Type B pancreatic cell (in vitro differentiated cells): ENCODE measurements around the gene ANKS6. TPM values are rescaled to one million over a fixed set of nuclear protein-coding genes. Genes with fewer than 3 reads are reported as not detected.

Experiments
- DNase-seq: peaks from one replicate; pipeline ENCODE4 v3.0.0; 2021; ENCODE audit warnings: mixed read lengths; ENCODE audit not compliant: unreplicated experiment; ENCODE audit errors: extremely low spot score
- H3K27ac Mint-ChIP-seq: 2 replicates; pipeline ENCODE4 v1.8.0; 2021; ENCODE audit warnings: mild to moderate bottlenecking, mixed read lengths
- H3K27me3 Mint-ChIP-seq: 2 replicates; pipeline ENCODE4 v1.8.0; 2021; ENCODE audit warnings: mixed read lengths
- H3K36me3 Mint-ChIP-seq: 2 replicates; pipeline ENCODE4 v1.8.0; 2021; ENCODE audit warnings: mixed read lengths
- H3K4me1 Mint-ChIP-seq: one replicate; pipeline ENCODE4 v1.8.0; 2021; ENCODE audit warnings: mixed read lengths; ENCODE audit not compliant: unreplicated experiment
- H3K4me3 Mint-ChIP-seq: 2 replicates; pipeline ENCODE4 v1.8.0; 2021; ENCODE audit warnings: mild to moderate bottlenecking, mixed read lengths
- H3K9me3 Mint-ChIP-seq: 2 replicates; pipeline ENCODE4 v1.8.0; 2021; ENCODE audit warnings: mixed read lengths
- CTCF ChIP-seq: fragments of 200-600 bp; sonication (generic); conservative IDR thresholded peaks from 2 replicates; pipeline ENCODE4 v1.5.0; 2021; ENCODE audit warnings: antibody characterized with exemption, mild to moderate bottlenecking
- total RNA-seq: library from RNA; stranded (reverse); gene quantifications from 2 replicates; pipeline ENCODE4 v1.2.1, GENCODE V29; 2021; ENCODE audit warnings: low replicate concordance

ANKS6 gene
- total RNA-seq, 1 donor from 2014 or later, result 32.2 TPM

GRCh38 chr9:98832768-98833089 is 36.4 kb upstream of the ANKS6 start:
- Mint-ChIP-seq H3K9me3 (no peaks in the 10 kb centered on the region), H3K4me1 (no peaks in the 10 kb centered on the region), H3K4me3 (no peak overlapping the region), H3K36me3 (peaks cover 13% of the 10 kb centered on the region), H3K27me3 (no peaks in the 10 kb centered on the region), H3K27ac (no peak overlapping the region)
- no peak for DNase-seq
- TF ChIP-seq CTCF, result no peak

- Mint-ChIP-seq H3K9me3 (no peaks in the 10 kb centered on the region), H3K27ac (no peak overlapping the region), H3K4me3 (no peak overlapping the region), H3K36me3 (peaks cover 13% of the 10 kb centered on the region), H3K27me3 (no peaks in the 10 kb centered on the region), H3K4me1 (no peaks in the 10 kb centered on the region)
- no peak for TF ChIP-seq CTCF
- no peak for DNase-seq
Measured at GRCh38 chr9:98831696-98832095, 35.3 kb upstream of the ANKS6 start.

- Mint-ChIP-seq H3K4me3 (no peak overlapping the region), H3K27me3 (no peaks in the 10 kb centered on the region), H3K4me1 (no peaks in the 10 kb centered on the region), H3K27ac (no peak overlapping the region), H3K36me3 (peaks cover 13% of the 10 kb centered on the region), H3K9me3 (no peaks in the 10 kb centered on the region)
- DNase-seq, result no peak
- TF ChIP-seq CTCF, result no peak
Measured at GRCh38 chr9:98830554-98830953, 34.2 kb upstream of the ANKS6 start.

- no peak overlapping the region for H3K27ac Mint-ChIP-seq
- no peak for TF ChIP-seq CTCF
- peaks cover 13% of the 10 kb centered on the region for H3K36me3 Mint-ChIP-seq
- H3K4me3 Mint-ChIP-seq, result no peak overlapping the region
- no peaks in the 10 kb centered on the region for H3K4me1 Mint-ChIP-seq
- no peaks in the 10 kb centered on the region for H3K9me3 Mint-ChIP-seq
- H3K27me3 Mint-ChIP-seq, result no peaks in the 10 kb centered on the region
- no peak for DNase-seq
Measured at GRCh38 chr9:98829766-98830165, 33.4 kb upstream of the ANKS6 start.

GRCh38 chr9:98826716-98827115 is 30.4 kb upstream of the ANKS6 start:
- Mint-ChIP-seq H3K4me3 (no peak overlapping the region), H3K4me1 (no peaks in the 10 kb centered on the region), H3K9me3 (peaks cover 4% of the 10 kb centered on the region), H3K27me3 (no peaks in the 10 kb centered on the region), H3K27ac (no peak overlapping the region), H3K36me3 (peaks cover 11% of the 10 kb centered on the region)
- TF ChIP-seq CTCF, result no peak
- DNase-seq, result no peak

GRCh38 chr9:98825414-98825813 is 29.1 kb upstream of the ANKS6 start:
- peaks cover 4% of the 10 kb centered on the region for H3K9me3 Mint-ChIP-seq
- no peak for DNase-seq
- H3K36me3 Mint-ChIP-seq, result peaks cover 13% of the 10 kb centered on the region
- H3K4me3 Mint-ChIP-seq, result no peak overlapping the region
- H3K4me1 Mint-ChIP-seq, result no peaks in the 10 kb centered on the region
- no peaks in the 10 kb centered on the region for H3K27me3 Mint-ChIP-seq
- TF ChIP-seq CTCF, result no peak
- H3K27ac Mint-ChIP-seq, result no peak overlapping the region
